Gastrocnemius medialis (tissue), 4 donors: Measurements from ENCODE around the gene GAMT. TPM values are rescaled to one million over a fixed set of nuclear protein-coding genes. Genes with fewer than 3 reads are reported as not detected.

Experiments used
- ATAC-seq, 2 donors: fragments of 150-250 bp; one replicate each; pipeline ENCODE4 v1.9.1; 2016
- DNase-seq, 2 donors: peaks; one replicate each; pipeline ENCODE4 v3.0.0-alpha.2; 2019
- H3K27ac ChIP-seq, 4 donors: fragments of 200-600 bp; sonication (generic); 1 replicate in 1 of 4; 2 replicates in 3 of 4; pipeline ENCODE4 v1.5.1; 2016 to 2018; ENCODE audit warnings: mild to moderate bottlenecking in 2 of 4, moderate library complexity in 1 of 4
- H3K27me3 ChIP-seq, 3 donors: fragments of 200-600 bp; sonication (generic) in 2 of 3; 1 replicate in 1 of 3; 2 replicates in 2 of 3; pipeline versions ENCODE4 v1.5.1 to v1.6.0; 2016 to 2019; ENCODE audit warnings: mild to moderate bottlenecking in 1 of 3, moderate library complexity in 1 of 3
- H3K36me3 ChIP-seq, 2 donors: fragments of 200-600 bp; sonication (generic) in 1 of 2; one replicate each; pipeline ENCODE4 v1.5.1; 2017 to 2018
- H3K4me1 ChIP-seq, 2 donors: fragments of 200-600 bp; sonication (generic) in 1 of 2; one replicate each; pipeline ENCODE4 v1.5.1; 2016 to 2017; ENCODE audit warnings: mild to moderate bottlenecking in 2 of 2
- H3K4me3 ChIP-seq, 4 donors: fragments of 200-600 bp; sonication (generic) in 3 of 4; 1 replicate in 1 of 4; 2 replicates in 3 of 4; pipeline ENCODE4 v1.5.1; 2016 to 2019; ENCODE audit warnings: mild to moderate bottlenecking in 2 of 4
- H3K9me3 ChIP-seq, 3 donors: fragments of 200-600 bp; sonication (generic) in 2 of 3; 1 replicate in 1 of 3; 2 replicates in 2 of 3; pipeline ENCODE4 v1.5.1; 2016 to 2019
- POLR2A ChIP-seq, 2 donors: fragments of 450-650 bp; IDR thresholded peaks; one replicate each; pipeline ENCODE4 v1.6.1; 2017; ENCODE audit warnings: antibody characterized with exemption in 2 of 2, mild to moderate bottlenecking in 2 of 2, moderate library complexity in 2 of 2
- in situ Hi-C, 4 donors: fragments of 200-750 bp; cut with MboI; loops; one replicate each; pipeline versions ENCODE4 v1.15.0 to v1.8.0; 2017; ENCODE audit warnings: low sequenced_read_pairs in 4 of 4
- intact Hi-C: fragments of 100-400 bp; cut with DNase I; formaldehyde crosslinking; loops from one replicate; pipeline ENCODE4 v1.15.1; 2023; ENCODE audit warnings: low total_unique reads
- total RNA-seq, 4 donors: library from RNA; depleted of rRNA; stranded (reverse); fragments of >200 nt; gene quantifications; one replicate each; pipeline versions ENCODE4 v1.1.0 to v1.2.3, GENCODE V29; 2016
- TF ChIP-seq, protein P1 (sequence below), 5 experiments: fragments of 450-650 bp in 3 of 5; fragments of 200-600 bp in 2 of 5; sonication (generic) in 2 of 5; IDR thresholded peaks in 4 of 5; conservative IDR thresholded peaks in 1 of 5; 1 replicate in 4 of 5; 2 replicates in 1 of 5; pipeline ENCODE4 v1.5.1; 2016 to 2019; ENCODE audit warnings: antibody characterized with exemption in 5 of 5, mild to moderate bottlenecking in 3 of 5, moderate library complexity in 3 of 5

GAMT gene
- total RNA-seq, 4 donors from 2014 or later, result 269 to 421 (median 373) TPM

DNA sequence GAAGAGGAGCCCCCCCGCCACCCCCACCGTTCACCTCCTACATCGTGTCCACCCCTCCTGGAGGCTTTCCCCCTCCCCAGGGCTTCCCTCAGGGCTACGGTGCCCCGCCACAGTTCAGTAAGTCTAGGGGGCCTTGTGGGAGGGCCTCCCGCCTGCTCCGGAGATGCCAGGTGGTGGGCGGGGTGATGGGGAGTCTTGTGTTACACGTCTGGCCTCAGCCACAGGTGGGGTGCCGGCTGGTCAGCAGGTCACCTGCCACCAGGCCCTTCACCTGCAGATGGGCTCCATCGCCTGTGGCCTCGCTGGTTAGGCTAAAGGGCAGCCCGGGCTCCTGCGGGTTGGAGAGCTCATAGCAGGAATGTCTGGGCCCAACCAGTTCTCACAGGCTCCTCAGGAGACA lies 28.9 kb upstream of the GAMT start:
- intact Hi-C loops, result no loop called here
- Histone ChIP-seq H3K9me3 (no peaks in the 10 kb centered on the region), H3K27me3 (no peaks in the 10 kb centered on the region), H3K4me1 (peaks cover 0 to 2% of the 10 kb centered on the region in 2 donors), H3K4me3 (no peak overlapping the region), H3K36me3 (peaks cover 2 to 87% of the 10 kb centered on the region in 2 donors), H3K27ac (no peak overlapping the region)
- in situ Hi-C loops, result no loop called here
- no peak for ATAC-seq
- TF ChIP-seq, protein P1, sequence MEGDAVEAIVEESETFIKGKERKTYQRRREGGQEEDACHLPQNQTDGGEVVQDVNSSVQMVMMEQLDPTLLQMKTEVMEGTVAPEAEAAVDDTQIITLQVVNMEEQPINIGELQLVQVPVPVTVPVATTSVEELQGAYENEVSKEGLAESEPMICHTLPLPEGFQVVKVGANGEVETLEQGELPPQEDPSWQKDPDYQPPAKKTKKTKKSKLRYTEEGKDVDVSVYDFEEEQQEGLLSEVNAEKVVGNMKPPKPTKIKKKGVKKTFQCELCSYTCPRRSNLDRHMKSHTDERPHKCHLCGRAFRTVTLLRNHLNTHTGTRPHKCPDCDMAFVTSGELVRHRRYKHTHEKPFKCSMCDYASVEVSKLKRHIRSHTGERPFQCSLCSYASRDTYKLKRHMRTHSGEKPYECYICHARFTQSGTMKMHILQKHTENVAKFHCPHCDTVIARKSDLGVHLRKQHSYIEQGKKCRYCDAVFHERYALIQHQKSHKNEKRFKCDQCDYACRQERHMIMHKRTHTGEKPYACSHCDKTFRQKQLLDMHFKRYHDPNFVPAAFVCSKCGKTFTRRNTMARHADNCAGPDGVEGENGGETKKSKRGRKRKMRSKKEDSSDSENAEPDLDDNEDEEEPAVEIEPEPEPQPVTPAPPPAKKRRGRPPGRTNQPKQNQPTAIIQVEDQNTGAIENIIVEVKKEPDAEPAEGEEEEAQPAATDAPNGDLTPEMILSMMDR (IDR thresholded peaks at IDR 0.05 in 4 of 5, conservative IDR thresholded peaks at IDR 0.05 in 1 of 5), result no peak
- TF ChIP-seq POLR2A (IDR thresholded peaks at IDR 0.05), result no peak
- no peak for DNase-seq

DNA sequence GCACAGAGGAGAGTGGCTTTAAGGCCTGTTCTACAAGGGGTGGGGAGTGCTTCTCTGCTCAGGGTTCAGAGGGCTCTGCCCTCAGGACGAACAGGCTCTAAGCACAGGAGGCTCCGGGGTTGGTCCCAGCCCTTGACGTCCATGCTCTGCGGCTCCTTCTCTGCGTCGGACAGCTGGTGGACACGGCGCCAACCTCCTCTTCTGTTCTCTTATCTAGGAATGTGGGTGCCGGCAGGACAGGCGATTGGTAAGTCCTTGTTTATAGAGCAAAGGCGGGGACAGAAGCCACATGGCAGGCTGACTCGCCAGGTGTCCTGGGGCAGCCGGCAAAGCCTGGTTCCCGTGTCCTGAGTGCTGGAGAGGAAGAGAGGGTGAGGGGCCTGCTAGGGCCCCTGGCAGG lies 28.4 kb upstream of the GAMT start:
- no peak overlapping the region for H3K27ac ChIP-seq
- H3K4me3 ChIP-seq, result no peak overlapping the region
- intact Hi-C loops (no loop called here), in situ Hi-C loops (no loop called here)
- ATAC-seq (no peak), DNase-seq (no peak)
- H3K27me3 ChIP-seq, result no peaks in the 10 kb centered on the region
- H3K9me3 ChIP-seq, result no peaks in the 10 kb centered on the region
- peaks cover 2 to 90% of the 10 kb centered on the region in 2 donors for H3K36me3 ChIP-seq
- no peak for TF ChIP-seq POLR2A (IDR thresholded peaks at IDR 0.05)
- TF ChIP-seq, protein P1 (IDR thresholded peaks at IDR 0.05 in 4 of 5, conservative IDR thresholded peaks at IDR 0.05 in 1 of 5), result no peak
- peaks cover 0 to 2% of the 10 kb centered on the region in 2 donors for H3K4me1 ChIP-seq

DNA sequence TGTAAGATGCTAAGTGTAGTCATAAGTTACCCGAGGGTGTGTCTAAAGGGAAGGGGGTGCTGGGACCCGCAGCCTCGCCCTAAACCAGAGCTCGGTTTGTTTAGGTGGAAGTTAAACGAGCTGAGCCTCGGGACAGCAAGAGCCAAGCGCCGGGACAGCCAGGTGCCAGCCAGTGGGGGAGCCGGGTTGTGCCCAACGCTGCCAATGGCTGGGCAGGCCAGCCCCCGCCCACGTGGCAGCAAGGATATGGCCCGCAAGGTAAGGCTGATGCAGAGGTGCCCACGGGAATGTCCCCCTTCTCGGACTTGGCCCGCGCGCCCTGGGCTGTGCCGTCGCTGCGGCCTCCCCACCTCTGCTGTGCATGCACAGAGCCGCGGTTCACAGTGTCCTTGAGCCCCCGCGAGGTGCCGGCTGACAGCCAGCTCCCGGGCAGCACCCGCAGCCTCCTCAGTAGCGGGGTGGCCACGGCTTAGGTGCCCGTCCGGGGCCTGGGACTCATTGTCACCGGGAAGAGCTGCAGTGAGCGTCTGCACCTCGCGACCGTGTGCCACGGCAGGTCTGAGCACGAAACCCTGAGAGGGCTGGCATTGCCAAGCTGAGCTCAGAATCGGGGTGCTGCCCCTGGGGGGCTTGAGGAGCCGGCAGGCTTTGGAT lies 27.5 kb upstream of the GAMT start:
- DNase-seq (no peak), ATAC-seq (no peak)
- peaks cover 0 to 87% of the 10 kb centered on the region in 2 donors for H3K36me3 ChIP-seq

DNA sequence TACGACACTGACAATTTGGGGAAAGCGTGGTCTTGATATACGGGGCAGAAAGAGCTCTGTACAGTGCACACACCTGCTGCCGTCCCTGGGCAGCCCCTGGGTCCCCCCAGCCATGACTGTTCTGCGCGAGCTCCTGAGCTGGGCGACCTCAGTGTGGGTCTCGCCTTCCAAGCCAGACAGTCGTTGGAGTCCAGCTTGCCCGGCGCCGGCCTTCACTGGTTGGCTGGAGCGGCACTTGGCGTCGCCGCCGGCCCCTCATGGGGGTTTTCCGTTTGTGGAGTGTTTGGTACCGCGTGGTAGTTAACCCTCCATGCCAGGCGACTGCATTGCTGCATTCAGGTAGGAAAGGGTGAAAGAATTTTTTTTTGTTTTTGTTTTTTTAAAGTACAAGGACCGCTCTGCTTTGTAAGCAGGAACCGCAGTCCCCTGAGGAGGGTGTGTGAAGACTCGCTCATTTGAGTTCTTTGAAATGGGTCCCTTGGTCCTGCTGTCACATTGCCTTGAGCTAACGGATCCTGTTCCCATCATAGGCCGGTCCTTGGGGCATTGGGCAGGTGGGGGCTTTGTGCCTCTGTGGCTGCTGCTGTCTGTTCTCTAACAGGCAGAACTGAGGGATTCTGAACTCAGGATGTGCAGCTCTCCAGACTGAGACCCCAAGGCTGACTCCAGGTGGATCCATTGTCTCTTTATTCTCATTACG lies 26.0 kb upstream of the GAMT start:
- ATAC-seq, result no peak
- in situ Hi-C loops (no loop called here), intact Hi-C loops (no loop called here)
- no peaks in the 10 kb centered on the region for H3K27me3 ChIP-seq
- H3K4me1 ChIP-seq, result peaks cover 0 to 9% of the 10 kb centered on the region in 2 donors
- H3K9me3 ChIP-seq, result no peaks in the 10 kb centered on the region
- no peak overlapping the region for H3K4me3 ChIP-seq
- TF ChIP-seq POLR2A (IDR thresholded peaks at IDR 0.05), result no peak
- TF ChIP-seq, protein P1 (IDR thresholded peaks at IDR 0.05 in 4 of 5, conservative IDR thresholded peaks at IDR 0.05 in 1 of 5), result no peak
- no peak overlapping the region for H3K27ac ChIP-seq
- DNase-seq, result no peak
- H3K36me3 ChIP-seq, result peaks cover 0 to 84% of the 10 kb centered on the region in 2 donors

More for the DNA sequence above, 27.5 kb upstream of the GAMT start:
- H3K27me3 ChIP-seq, result no peaks in the 10 kb centered on the region
- no peak overlapping the region for H3K27ac ChIP-seq
- TF ChIP-seq POLR2A (IDR thresholded peaks at IDR 0.05), result no peak
- TF ChIP-seq, protein P1 (IDR thresholded peaks at IDR 0.05 in 4 of 5, conservative IDR thresholded peaks at IDR 0.05 in 1 of 5), result no peak
- no peak overlapping the region for H3K4me3 ChIP-seq
- in situ Hi-C loops, result no loop called here
- H3K4me1 ChIP-seq, result peaks cover 0 to 2% of the 10 kb centered on the region in 2 donors
- intact Hi-C loops, result no loop called here
- no peaks in the 10 kb centered on the region for H3K9me3 ChIP-seq
